Hypothalamus (tissue), 51 donors: Measurements from ENCODE around the gene DEXI.
A peak's percentile ranks its signal among the peaks of the same experiment; 100 is the strongest.
"Not testable (repeated sequence)": the region's sequence is repeated elsewhere in the genome, so short reads cannot be mapped to it uniquely, and the experiment has no call there.

Source experiments
- DNase-seq, 51 donors: peaks; one replicate each; lab custom pipeline; 2025; lab: John Stamatoyannopoulos, UW

Gene DEXI

GRCh38 chr16:10930755-10931093, 11.5 kb downstream of the DEXI start:
- no peak for DNase-seq

DNA sequence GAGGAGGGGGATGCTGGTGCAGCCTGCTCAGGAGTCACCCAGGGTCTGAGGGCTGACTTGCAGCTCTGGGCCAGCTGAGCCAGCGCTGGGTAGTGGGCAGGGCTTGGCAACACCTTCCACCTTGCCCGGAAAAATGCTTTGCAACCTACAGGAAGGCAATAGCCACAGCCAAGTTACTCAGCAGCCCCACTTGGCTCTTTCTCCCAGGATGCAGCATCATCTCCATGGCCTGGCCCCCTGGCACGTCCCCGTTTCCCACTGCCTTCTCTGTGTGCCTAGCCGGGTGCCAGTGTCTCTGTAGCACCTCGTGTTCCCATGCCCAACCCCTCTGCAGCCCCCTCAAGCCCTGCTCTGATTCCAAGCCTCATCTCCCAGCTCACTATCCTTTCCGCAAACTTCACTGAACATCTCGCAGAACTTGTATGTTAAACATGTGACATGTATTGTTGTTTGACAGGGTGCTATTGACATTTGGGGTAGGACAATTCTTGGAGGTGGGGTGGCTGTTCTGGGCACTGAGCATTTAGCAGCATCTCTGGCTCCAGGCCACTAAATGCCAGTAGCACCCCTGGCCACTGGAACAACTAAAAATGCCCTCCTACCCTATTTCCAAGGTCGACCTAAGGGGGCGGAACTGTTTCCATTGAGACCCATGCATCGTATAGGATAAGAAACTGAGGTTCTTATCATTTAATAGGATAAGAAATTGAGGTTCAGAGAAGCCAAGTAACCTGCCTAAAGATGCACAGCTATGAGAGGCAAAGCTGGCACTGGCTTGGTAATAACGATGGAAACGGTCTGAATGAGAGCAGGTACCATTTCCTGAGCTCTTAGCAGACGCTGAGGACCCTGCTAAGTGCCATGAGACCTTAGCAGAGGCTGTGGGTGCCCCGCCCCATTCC, 12.2 kb downstream of the DEXI start:
- peak in 10 of 51 donors; percentile 12 to 73 (median 44) for DNase-seq

DNA sequence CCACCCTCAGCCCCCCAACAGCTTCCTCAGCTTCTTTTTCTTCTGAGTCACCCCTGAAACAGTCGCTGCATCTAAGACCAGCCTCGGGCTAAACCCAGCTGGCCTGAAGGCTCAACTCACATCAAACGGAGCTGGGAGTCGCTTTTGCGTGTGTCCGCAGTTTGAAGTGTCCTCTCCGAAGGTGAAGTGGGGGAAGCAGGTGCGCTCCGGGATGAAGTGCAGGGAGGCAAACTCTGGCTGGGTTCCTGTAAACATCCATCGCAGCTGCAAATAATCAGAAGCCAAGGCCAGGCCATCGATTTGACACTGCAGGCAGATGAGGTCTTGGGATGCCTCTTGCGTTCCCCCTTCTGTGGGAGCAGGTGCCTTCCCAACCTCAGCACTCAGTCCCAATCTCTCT, 13.2 kb downstream of the DEXI start:
- DNase-seq = not testable (repeated sequence)

DNA sequence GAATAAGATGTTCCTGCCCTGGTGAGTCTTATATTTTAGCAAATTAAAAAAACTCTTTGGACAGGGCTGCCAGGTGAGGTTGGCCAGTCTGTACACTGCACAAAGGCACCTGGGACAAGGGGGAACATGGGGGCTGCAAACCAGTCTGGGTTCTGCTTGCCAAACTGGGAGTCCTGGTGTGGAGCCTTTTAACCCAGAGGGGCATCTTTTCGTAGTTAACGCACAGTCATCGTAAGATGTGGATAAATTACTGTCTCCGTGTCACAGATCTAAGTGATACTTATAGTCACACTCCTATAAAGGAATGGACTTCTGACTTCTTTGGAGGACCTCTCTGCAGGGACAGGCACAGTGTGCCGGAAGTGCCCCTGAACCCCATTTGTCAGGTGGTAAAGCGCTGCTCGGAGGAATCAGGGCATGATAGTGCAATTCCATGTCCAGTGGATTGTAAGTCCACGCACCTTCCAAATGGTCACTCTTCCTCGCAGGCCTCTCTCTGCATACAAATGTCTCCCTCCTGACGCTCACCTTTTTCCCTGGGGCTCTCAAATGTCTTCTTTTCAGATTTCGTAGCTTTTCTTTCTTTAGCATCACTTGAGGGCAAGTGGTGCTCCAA, 14.7 kb downstream of the DEXI start:
- no peak for DNase-seq

GRCh38 chr16:10926867-10927266, 15.4 kb downstream of the DEXI start:
- DNase-seq = no peak

DNA sequence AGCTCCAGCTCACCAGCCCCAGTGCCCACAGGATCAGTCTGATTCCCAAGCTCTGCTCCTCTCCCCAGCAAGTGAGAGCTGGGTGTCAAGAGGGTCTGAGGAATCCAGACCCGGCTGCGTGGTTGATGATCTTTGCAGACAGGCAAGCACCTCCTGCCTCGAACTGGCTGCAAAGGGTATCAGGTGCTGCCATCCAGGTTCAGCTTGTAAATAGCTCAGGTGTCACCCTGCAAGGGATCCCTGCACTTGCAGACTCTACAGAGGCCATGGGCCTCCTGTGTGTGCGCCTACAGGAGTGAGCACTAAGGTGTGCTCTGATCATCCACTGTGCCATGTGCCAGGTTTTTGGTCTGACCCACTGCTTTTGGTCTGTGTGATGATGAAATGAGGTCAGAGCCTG, 16.2 kb downstream of the DEXI start:
- no peak for DNase-seq

GRCh38 chr16:10925285-10925684, 17.0 kb downstream of the DEXI start:
- DNase-seq = not testable (repeated sequence)

DNA sequence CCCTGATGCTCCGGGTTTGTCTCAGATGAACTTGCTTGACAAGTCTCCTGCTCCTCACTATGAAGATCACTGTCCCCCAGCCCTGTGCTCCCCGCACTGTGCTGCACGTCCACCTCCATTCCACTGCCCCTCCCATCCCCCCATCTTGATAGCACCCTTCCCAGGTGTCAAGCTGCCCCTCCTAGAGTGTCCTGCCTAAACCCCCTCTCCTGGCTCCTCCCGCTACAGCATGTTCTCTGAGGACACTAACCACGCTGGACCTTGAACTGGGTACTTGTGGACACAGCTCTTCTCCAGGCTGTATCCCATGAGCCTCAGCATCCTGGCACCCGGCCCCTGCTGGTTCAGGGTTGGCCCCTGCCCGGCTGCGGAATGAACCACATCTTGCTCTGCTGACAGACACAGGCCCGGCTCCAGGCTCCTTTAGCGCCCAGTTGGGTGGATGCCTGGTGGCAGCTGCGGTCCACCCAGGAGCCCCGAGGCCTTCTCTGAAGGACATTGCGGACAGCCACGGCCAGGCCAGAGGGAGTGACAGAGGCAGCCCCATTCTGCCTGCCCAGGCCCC, 18.5 kb downstream of the DEXI start:
- peak in 43 of 51 donors; percentile 5 to 83 (median 57) for DNase-seq

DNA sequence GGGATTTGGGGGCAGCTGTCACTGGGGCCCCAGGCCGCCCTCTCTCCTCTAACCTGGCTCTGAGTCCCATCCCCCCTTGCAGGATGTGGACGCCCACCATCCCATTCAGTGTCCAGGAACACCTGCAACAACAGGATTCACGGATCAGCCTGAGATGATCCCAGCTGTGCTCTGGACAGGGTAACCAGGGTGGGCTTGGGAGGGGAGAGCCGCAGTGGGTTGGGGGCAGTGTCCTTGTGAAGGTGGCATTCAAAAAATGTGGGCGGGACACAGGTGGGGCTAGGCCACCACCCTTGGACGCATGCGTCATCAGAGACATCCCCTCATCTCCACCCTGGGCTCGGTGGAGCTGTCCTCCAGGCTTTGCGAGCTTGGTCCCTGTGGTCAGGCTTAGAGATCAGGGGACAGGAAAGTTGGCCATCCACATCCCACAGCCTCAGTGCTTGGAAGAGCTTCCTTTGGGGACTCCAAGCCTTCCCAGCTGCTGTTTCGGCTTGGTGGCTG, 19.1 kb downstream of the DEXI start:
- no peak for DNase-seq

DNA sequence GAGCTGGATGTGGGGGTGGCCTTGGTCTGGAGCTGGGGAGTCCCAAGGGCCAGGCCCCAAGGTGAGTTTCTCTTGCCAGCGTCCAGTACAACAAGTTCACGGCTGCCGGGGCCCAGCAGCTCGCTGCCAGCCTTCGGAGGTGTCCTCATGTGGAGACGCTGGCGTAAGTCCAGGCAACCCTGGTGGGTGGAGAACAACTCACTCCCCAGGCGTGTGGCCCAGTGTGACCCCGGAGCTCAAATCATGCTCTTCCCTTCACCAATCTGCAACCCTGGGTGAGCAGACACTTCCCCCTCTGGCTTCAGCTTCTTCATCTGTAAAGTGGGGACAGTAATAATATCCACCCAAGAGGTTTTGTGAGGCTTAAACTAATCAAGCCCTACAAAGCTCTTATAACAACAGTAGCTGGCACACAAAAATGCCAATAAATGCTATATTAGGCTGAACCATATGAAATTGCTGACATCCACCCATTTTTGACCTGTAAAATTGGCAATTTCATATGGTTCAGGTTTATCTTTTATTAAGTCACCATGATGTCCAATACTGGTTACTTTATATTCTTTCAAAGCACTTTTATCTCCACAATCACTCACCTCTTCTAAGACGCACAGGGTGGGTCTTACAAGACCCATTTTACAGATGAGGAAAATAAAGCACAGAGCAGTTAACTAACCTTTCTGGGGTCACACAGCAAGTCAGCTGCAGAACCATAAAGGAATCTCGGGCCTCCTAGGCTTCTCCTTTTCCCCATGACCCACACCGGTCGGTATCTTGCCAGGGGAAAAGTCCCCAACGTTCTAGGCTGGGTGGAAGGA, 19.7 kb downstream of the DEXI start:
- DNase-seq = peak in 9 of 51 donors; percentile 10 to 30 (median 21)

GRCh38 chr16:10921536-10922327, 20.5 kb downstream of the DEXI start:
- peak in 1 of 51 donors; percentile 39 for DNase-seq

- DNase-seq = no peak
Measured at GRCh38 chr16:10920726-10921427, 21.4 kb downstream of the DEXI start.

DNA sequence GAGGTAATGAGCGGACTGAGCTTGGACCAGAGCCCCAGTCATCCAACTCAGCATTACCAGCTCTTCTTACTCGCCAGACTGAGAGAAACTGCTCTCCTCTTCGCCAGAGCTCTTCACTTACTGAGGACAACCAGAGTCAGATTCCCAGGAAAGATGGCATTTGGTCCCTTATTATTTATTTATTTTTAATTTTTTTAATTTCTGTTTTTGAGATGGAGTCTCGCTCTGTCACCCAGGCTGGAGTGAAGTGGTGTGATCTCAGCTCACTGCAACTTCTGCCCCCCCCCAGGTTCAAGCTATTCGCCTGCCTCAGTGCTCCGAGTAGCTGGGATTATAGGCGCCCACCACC, 23.3 kb downstream of the DEXI start:
- DNase-seq = no peak

DNA sequence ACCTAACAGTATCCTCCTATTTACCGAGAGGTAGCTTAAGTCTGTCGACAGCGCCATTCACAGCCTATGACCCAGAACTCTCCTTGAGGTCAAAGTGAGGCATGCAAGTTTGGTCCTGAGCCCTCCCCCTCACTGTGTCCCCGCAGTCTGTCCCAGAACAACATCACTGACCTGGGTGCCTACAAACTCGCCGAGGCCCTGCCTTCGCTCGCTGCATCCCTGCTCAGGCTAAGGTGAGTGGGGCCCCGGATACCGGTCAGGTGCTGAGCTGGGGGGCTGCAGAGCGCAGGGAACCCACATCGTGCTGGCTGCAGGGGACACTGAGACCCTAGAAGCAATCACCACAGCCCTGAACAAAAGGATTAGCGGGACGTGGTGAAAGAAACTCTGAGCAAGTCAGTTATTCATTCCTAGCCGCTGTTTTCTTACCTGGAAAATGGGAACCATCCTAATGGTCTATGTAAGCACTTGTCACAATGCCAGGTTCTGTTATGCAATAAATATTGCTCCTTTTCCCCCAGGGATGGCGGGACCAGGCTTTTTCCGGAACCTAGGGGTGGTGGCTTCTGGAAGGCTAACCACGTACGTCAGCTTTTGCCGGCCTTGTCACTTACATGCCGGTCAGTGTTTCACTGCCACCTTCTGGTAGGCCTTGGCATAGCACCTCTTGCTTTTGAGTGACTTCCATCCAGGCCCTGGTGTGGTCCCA, 23.8 kb downstream of the DEXI start:
- DNase-seq = peak in 50 of 51 donors; percentile 16 to 95 (median 74)

- no peak for DNase-seq
Measured at GRCh38 chr16:10916534-10916933, 25.7 kb downstream of the DEXI start.

DNA sequence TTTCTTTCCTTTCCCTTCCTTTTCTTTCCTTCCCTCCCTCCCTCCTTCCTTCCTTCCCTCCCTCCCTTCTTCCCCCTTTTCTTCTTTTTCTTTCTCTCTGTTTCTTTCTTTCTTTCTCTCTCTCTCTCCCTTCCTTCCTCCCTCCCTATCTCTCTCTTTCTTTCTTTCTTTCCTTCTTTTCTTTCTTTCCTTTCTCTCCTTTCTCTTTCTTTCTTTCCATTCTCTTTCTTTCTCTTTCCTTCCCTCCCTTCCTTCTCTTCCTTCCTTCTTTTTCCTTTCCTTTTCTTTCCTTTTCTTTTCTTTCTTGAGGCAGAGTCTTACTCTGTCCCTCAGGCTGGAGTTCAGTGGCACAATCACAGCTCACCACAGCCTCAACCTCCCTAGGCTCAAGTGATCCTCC, 31.0 kb downstream of the DEXI start:
- DNase-seq = no peak

GRCh38 chr16:10907757-10908045, 34.6 kb downstream of the DEXI start:
- DNase-seq = no peak

GRCh38 chr16:10906914-10907756, 35.1 kb downstream of the DEXI start:
- DNase-seq = peak in 26 of 51 donors; percentile 11 to 70 (median 28)
